Fibroblast of pulmonary artery (primary cell): Measurements from ENCODE around the gene GSE1.

Source experiments
- DNase-seq: peaks from one replicate; pipeline ENCODE4 v3.0.0-alpha.2; 2010; ENCODE audit warnings: low read depth
- H3K4me3 ChIP-seq: replicated peaks from 2 replicates; pipeline ENCODE4 v1.5.1; 2011; ENCODE audit warnings: low read depth, mild to moderate bottlenecking, control low read depth, low read length, moderate library complexity
- TF ChIP-seq, protein P1 (sequence below): IDR thresholded peaks from 2 replicates; pipeline ENCODE4 v1.5.1; 2011; ENCODE audit warnings: mild to moderate bottlenecking, control low read depth, low read length, inconsistent platforms; ENCODE audit errors: missing control alignments

Gene GSE1

DNA sequence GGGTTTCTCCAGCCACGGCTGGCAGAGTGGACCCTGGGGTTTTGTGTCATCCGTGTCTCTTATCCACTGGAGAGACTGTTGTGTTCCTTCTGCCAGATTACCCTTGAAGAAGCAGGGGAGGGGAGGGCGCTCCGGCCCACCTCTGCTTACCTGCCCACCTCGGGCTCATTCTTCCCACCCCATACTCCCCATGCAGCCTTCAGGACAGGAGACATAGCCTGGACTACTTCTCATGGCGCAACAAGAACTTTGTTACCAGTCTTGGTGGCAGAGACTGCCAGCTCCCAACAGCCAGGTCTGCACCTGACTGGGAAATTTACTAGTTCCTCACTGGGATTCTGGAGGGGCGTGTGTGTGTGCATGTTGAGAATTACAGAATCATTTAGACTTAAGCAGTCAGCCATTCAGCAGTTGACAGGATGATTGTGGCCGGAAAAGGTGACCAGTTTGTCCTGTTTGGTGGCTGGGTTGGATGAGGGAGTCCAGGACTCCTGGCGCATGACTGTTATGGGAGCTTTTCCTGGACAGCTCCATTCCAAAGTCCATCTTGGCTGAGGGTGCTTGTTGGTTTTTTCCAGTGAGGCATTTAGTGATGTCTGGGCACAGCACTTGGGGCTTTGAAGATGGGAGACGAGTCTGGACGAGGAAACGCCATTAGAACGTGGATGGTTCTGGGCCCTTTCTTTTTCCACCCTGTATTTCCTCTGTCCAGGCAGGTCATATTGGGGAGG lies 8.7 kb downstream of the GSE1 start:
- no peak overlapping the region for H3K4me3 ChIP-seq
- TF ChIP-seq, protein P1, sequence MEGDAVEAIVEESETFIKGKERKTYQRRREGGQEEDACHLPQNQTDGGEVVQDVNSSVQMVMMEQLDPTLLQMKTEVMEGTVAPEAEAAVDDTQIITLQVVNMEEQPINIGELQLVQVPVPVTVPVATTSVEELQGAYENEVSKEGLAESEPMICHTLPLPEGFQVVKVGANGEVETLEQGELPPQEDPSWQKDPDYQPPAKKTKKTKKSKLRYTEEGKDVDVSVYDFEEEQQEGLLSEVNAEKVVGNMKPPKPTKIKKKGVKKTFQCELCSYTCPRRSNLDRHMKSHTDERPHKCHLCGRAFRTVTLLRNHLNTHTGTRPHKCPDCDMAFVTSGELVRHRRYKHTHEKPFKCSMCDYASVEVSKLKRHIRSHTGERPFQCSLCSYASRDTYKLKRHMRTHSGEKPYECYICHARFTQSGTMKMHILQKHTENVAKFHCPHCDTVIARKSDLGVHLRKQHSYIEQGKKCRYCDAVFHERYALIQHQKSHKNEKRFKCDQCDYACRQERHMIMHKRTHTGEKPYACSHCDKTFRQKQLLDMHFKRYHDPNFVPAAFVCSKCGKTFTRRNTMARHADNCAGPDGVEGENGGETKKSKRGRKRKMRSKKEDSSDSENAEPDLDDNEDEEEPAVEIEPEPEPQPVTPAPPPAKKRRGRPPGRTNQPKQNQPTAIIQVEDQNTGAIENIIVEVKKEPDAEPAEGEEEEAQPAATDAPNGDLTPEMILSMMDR: no peak
- no peak for DNase-seq

DNA sequence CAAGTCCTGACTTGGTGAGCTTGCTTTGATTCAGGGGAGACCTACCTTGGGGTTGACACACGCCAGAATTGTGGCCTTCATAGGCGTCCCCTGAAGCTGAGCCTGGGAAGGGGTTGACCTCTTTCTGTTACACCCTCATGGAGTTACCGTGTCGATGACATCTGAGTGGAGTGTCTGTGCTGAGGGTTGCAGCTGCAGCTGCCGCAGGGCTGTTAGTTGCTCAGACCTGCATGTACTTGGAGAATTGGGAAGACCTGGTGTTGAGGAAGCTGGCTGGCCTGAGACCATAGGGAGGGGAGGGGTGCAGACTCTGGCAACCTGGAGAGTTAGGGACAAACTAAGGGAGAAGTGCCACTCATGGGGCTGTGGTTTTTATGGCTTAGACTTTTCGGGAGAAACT lies 9.6 kb downstream of the GSE1 start:
- TF ChIP-seq, protein P1: no peak
- DNase-seq: no peak
- no peak overlapping the region for H3K4me3 ChIP-seq

DNA sequence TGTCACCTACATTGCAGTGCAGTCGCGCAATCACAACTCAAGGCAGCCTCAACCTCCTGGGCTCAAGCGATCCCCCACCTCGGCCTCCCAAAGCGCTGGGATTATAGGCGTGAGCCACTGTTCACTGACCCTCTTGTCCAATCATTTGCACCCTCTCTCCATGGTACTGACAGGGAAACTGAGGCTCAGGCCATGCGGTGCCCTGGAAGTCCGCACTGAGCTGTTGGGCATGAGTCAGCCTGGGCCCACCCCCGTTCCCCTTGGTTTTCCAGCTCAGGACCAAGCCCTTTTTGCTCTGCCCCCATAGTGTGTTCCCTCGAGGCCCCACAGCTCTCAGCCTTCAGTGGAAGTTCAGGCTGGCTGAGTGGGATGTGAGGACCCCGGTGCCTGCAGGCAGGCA lies 10.1 kb downstream of the GSE1 start:
- DNase-seq: no peak
- TF ChIP-seq, protein P1: no peak
- no peak overlapping the region for H3K4me3 ChIP-seq

DNA sequence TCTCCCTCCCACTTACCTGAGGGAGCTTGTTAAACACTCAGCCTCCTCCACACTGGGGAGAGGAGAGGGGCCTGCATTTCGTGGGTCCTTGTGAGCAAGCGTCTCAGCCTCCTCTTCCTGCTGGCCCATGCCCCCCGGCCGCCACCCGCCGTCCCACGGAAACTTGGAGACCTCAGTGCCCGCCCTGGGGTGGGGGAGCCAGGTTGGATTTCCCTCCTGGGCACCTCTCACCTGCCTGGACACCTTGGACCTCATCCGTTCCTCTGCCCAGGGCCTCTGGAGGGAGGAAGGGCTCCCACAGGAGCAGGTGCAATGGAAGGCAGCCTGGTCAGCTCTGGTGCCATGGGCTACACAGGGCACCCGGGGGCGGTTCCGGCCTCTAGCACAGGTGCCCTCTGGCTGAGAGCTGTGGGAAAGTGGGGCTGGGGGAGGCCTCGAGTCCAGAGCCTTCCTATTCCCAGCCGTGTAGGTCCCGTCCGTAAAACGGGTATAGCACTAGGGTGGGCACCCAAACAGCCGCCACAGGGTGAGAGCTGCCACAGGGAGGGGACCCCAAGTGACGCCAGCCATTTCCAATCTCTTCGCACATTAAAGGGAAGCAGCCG lies 11.0 kb downstream of the GSE1 start:
- no peak for DNase-seq
- H3K4me3 ChIP-seq: no peak overlapping the region
- TF ChIP-seq, protein P1: no peak

DNA sequence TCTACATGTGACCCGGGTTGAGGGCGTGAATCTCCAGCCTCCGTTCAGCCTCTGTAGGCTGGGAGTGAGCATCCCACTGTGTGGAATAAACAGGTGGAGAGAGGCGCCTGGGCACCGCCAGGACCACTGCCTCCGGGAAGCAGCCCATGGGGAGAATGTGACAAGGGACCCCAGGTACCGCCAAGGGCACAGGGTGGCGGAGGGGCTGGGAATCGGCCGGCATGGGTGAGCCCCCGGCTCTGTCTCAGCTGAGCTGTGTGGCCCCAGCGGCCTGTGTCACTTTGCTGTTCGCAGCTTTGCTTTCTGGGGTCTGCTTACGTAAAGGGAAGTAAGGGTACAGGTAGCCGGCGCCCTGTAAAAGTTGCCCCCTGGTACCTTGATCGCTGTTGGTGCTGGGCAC lies 11.5 kb downstream of the GSE1 start:
- H3K4me3 ChIP-seq: no peak overlapping the region
- DNase-seq: no peak
- TF ChIP-seq, protein P1: no peak

DNA sequence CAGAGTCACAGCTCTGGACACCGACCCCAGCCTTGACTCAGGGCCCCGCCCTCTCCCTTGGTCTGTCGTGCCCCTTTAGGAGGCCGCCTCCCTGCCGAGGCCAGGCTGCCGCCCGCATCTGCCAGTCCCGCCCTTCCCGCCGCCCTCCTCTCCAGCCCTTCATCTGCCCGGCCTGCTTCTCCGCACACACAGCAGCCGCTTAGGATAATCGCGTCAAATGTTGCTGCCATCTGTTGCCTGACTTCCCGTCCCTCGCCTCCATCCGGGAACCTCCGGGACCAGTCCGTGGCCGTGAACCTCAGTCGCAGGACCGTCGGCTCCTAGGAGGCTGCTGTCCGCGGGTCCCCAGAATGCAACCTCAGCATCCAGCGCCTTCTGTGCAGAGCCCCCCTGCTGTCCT lies 11.9 kb downstream of the GSE1 start:
- DNase-seq: no peak
- TF ChIP-seq, protein P1: no peak
- no peak overlapping the region for H3K4me3 ChIP-seq
